Neural cell (in vitro differentiated cells): Measurements from ENCODE around the gene INAVA. TPM values are rescaled to one million over a fixed set of nuclear protein-coding genes. Genes with fewer than 3 reads are reported as not detected.

Experiments
- H2AFZ ChIP-seq: fragments of 200-600, 300-800 bp; sonication (generic), shearing (Covaris generic); 2 replicates; pipeline ENCODE4 v1.6.0; 2014; ENCODE audit warnings: low read depth, mild to moderate bottlenecking, antibody characterized with exemption, low read length, moderate library complexity
- H3F3A ChIP-seq: fragments of 200-600 bp; shearing (Covaris generic); 2 replicates; pipeline ENCODE4 v1.6.1; 2016; ENCODE audit warnings: mild to moderate bottlenecking, moderate library complexity, mixed read lengths, antibody characterized with exemption, low read length; ENCODE audit not compliant: insufficient read depth, poor library complexity, severe bottlenecking
- H3K27ac ChIP-seq: fragments of 200-600, 300-800 bp; sonication (generic), shearing (Covaris generic); 2 replicates; pipeline ENCODE4 v1.5.1; 2014; ENCODE audit warnings: mild to moderate bottlenecking, low read length, moderate library complexity
- H3K27me3 ChIP-seq: fragments of 300-800, 200-600 bp; sonication (generic), shearing (Covaris generic); 2 replicates; pipeline ENCODE4 v1.6.0; 2014; ENCODE audit warnings: mild to moderate bottlenecking, low read depth, low read length, moderate library complexity; ENCODE audit not compliant: insufficient read depth
- H3K36me3 ChIP-seq: fragments of 300-800, 200-600 bp; sonication (generic), shearing (Covaris generic); 2 replicates; pipeline ENCODE4 v1.5.1; 2014; ENCODE audit warnings: mild to moderate bottlenecking, antibody characterized with exemption, low read length, moderate library complexity; ENCODE audit not compliant: insufficient read depth
- H3K4me2 ChIP-seq: fragments of 300-800, 200-600 bp; sonication (generic), shearing (Covaris generic); 2 replicates; pipeline ENCODE4 v1.6.0; 2014; ENCODE audit warnings: mild to moderate bottlenecking, low read length
- H3K4me3 ChIP-seq: fragments of 300-800, 200-600 bp; sonication (generic), shearing (Covaris generic); 2 replicates; pipeline ENCODE4 v1.5.1; 2014; ENCODE audit warnings: mild to moderate bottlenecking, low read length, moderate library complexity
- H3K79me2 ChIP-seq: fragments of 200-600 bp; shearing (Covaris generic); replicated peaks from 2 replicates; pipeline ENCODE4 v1.6.0; 2014; ENCODE audit warnings: mild to moderate bottlenecking, low read length, moderate library complexity; ENCODE audit not compliant: insufficient read depth
- H3K9ac ChIP-seq: fragments of 300-800, 200-600 bp; sonication (generic), shearing (Covaris generic); 2 replicates; pipeline ENCODE4 v1.6.1; 2016; ENCODE audit warnings: mild to moderate bottlenecking, low read length, mixed read lengths
- H3K9me2 ChIP-seq: fragments of 200-600 bp; shearing (Covaris generic); 2 replicates; pipeline ENCODE4 v1.6.1; 2016; ENCODE audit warnings: mild to moderate bottlenecking, low read length, mixed read lengths; ENCODE audit not compliant: insufficient read depth
- H3K9me3 ChIP-seq: fragments of 200-600, 300-800 bp; sonication (generic), shearing (Covaris generic); 2 replicates; pipeline ENCODE4 v1.6.1; 2016; ENCODE audit warnings: mild to moderate bottlenecking, mixed run types, low read length, moderate library complexity, mixed read lengths
- H4K20me1 ChIP-seq: fragments of 200-600 bp; shearing (Covaris generic); 2 replicates; pipeline ENCODE4 v1.6.1; 2016; ENCODE audit warnings: mild to moderate bottlenecking, mixed run types; ENCODE audit not compliant: insufficient read depth
- EP300 ChIP-seq: fragments of 450-650 bp; conservative IDR thresholded peaks from 2 replicates; pipeline ENCODE4 v1.6.1; 2014; ENCODE audit warnings: antibody characterized with exemption, mild to moderate bottlenecking, moderate library complexity; ENCODE audit not compliant: poor library complexity, severe bottlenecking
- EZH2 ChIP-seq: fragments of 200-600, 300-800 bp; shearing (Covaris generic), sonication (generic); IDR thresholded peaks from 2 replicates; pipeline ENCODE4 v1.6.1; 2014; ENCODE audit warnings: antibody characterized with exemption, low read length, borderline replicate concordance, mild to moderate bottlenecking; ENCODE audit not compliant: insufficient read depth, poor library complexity, severe bottlenecking
- MXI1 ChIP-seq: fragments of 450-650 bp; conservative IDR thresholded peaks from 2 replicates; pipeline ENCODE4 v1.6.1; 2014; ENCODE audit warnings: antibody characterized with exemption, mild to moderate bottlenecking; ENCODE audit not compliant: poor library complexity, severe bottlenecking
- POLR2AphosphoS5 ChIP-seq: IDR thresholded peaks from 2 replicates; pipeline ENCODE4 v1.6.1; 2012
- RAD21 ChIP-seq: fragments of 450-650 bp; conservative IDR thresholded peaks from 2 replicates; pipeline ENCODE4 v1.6.1; 2014; ENCODE audit warnings: antibody characterized with exemption, mild to moderate bottlenecking, moderate library complexity
- SMC3 ChIP-seq: fragments of 450-650 bp; conservative IDR thresholded peaks from 2 replicates; pipeline ENCODE4 v1.6.1; 2014; ENCODE audit warnings: antibody characterized with exemption, mild to moderate bottlenecking, moderate library complexity; ENCODE audit not compliant: poor library complexity
- TAF1 ChIP-seq: IDR thresholded peaks from 2 replicates; pipeline ENCODE4 v1.6.1; 2012; ENCODE audit warnings: low read depth
- polyA plus RNA-seq: library from polyadenylated mRNA; depleted of rRNA; stranded (reverse); fragments of >200 nt; gene quantifications from 2 replicates; pipeline ENCODE4 v1.2.3, GENCODE V29; 2014
- TF ChIP-seq, protein P1 (sequence below): fragments of 450-650 bp; IDR thresholded peaks from 2 replicates; pipeline ENCODE4 v1.5.1; 2014; ENCODE audit warnings: antibody characterized with exemption, mild to moderate bottlenecking, moderate library complexity; ENCODE audit not compliant: poor library complexity, severe bottlenecking
- TF ChIP-seq, protein P2 (sequence below): IDR thresholded peaks from 2 replicates; pipeline ENCODE4 v1.6.1; 2012; ENCODE audit warnings: borderline replicate concordance

Gene INAVA
- polyA plus RNA-seq, 1 donor from 2014 or later = 1.3 TPM

- no peaks in the 10 kb centered on the region for H3K36me3 ChIP-seq
- no peak overlapping the region for H3K27ac ChIP-seq
- no peaks in the 10 kb centered on the region for H4K20me1 ChIP-seq
- H3K4me3 ChIP-seq = no peak overlapping the region
- H3K79me2 ChIP-seq = no peaks in the 10 kb centered on the region
- no peak overlapping the region for H3K9ac ChIP-seq
- H3K9me2 ChIP-seq = no peaks in the 10 kb centered on the region
- no peaks in the 10 kb centered on the region for H3K27me3 ChIP-seq
- no peak overlapping the region for H2AFZ ChIP-seq
- TF ChIP-seq TAF1 (no peak), SMC3 (no peak), MXI1 (no peak), EP300 (no peak), POLR2AphosphoS5 (no peak), RAD21 (no peak), EZH2 (no peak)
- TF ChIP-seq, protein P1, sequence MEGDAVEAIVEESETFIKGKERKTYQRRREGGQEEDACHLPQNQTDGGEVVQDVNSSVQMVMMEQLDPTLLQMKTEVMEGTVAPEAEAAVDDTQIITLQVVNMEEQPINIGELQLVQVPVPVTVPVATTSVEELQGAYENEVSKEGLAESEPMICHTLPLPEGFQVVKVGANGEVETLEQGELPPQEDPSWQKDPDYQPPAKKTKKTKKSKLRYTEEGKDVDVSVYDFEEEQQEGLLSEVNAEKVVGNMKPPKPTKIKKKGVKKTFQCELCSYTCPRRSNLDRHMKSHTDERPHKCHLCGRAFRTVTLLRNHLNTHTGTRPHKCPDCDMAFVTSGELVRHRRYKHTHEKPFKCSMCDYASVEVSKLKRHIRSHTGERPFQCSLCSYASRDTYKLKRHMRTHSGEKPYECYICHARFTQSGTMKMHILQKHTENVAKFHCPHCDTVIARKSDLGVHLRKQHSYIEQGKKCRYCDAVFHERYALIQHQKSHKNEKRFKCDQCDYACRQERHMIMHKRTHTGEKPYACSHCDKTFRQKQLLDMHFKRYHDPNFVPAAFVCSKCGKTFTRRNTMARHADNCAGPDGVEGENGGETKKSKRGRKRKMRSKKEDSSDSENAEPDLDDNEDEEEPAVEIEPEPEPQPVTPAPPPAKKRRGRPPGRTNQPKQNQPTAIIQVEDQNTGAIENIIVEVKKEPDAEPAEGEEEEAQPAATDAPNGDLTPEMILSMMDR = no peak
- TF ChIP-seq, protein P2, sequence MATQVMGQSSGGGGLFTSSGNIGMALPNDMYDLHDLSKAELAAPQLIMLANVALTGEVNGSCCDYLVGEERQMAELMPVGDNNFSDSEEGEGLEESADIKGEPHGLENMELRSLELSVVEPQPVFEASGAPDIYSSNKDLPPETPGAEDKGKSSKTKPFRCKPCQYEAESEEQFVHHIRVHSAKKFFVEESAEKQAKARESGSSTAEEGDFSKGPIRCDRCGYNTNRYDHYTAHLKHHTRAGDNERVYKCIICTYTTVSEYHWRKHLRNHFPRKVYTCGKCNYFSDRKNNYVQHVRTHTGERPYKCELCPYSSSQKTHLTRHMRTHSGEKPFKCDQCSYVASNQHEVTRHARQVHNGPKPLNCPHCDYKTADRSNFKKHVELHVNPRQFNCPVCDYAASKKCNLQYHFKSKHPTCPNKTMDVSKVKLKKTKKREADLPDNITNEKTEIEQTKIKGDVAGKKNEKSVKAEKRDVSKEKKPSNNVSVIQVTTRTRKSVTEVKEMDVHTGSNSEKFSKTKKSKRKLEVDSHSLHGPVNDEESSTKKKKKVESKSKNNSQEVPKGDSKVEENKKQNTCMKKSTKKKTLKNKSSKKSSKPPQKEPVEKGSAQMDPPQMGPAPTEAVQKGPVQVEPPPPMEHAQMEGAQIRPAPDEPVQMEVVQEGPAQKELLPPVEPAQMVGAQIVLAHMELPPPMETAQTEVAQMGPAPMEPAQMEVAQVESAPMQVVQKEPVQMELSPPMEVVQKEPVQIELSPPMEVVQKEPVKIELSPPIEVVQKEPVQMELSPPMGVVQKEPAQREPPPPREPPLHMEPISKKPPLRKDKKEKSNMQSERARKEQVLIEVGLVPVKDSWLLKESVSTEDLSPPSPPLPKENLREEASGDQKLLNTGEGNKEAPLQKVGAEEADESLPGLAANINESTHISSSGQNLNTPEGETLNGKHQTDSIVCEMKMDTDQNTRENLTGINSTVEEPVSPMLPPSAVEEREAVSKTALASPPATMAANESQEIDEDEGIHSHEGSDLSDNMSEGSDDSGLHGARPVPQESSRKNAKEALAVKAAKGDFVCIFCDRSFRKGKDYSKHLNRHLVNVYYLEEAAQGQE = no peak
- H3K9me3 ChIP-seq = peaks cover 6% of the 10 kb centered on the region
- H3K4me2 ChIP-seq = no peak overlapping the region
- H3F3A ChIP-seq = no peaks in the 10 kb centered on the region
Measured at GRCh38 chr1:200947059-200947566, 52.4 kb downstream of the INAVA start.

GRCh38 chr1:200949626-200950025 is 54.9 kb downstream of the INAVA start:
- Histone ChIP-seq H3K36me3 (no peaks in the 10 kb centered on the region), H2AFZ (no peak overlapping the region), H4K20me1 (no peaks in the 10 kb centered on the region), H3K27me3 (no peaks in the 10 kb centered on the region), H3K9me2 (no peaks in the 10 kb centered on the region), H3K9me3 (peaks cover 4% of the 10 kb centered on the region), H3F3A (no peaks in the 10 kb centered on the region), H3K27ac (no peak overlapping the region), H3K79me2 (no peaks in the 10 kb centered on the region), H3K4me2 (no peak overlapping the region), H3K4me3 (no peak overlapping the region), H3K9ac (no peak overlapping the region)
- TF ChIP-seq EP300 (no peak), RAD21 (no peak), POLR2AphosphoS5 (no peak), MXI1 (no peak), SMC3 (no peak), EZH2 (no peak), TAF1 (no peak)
- TF ChIP-seq, protein P1 = no peak
- TF ChIP-seq, protein P2 = no peak
